HG03439 (cell line): ENCODE results near the gene CFAP92.

Experiments used
- ATAC-seq: cut with Tn5 transposase; IDR thresholded peaks from one replicate; pipeline ENCODE4 v1.9.1; 2021; ENCODE audit warnings: mild to moderate bottlenecking, moderate library complexity; ENCODE audit not compliant: unreplicated experiment

Gene CFAP92, protein sequence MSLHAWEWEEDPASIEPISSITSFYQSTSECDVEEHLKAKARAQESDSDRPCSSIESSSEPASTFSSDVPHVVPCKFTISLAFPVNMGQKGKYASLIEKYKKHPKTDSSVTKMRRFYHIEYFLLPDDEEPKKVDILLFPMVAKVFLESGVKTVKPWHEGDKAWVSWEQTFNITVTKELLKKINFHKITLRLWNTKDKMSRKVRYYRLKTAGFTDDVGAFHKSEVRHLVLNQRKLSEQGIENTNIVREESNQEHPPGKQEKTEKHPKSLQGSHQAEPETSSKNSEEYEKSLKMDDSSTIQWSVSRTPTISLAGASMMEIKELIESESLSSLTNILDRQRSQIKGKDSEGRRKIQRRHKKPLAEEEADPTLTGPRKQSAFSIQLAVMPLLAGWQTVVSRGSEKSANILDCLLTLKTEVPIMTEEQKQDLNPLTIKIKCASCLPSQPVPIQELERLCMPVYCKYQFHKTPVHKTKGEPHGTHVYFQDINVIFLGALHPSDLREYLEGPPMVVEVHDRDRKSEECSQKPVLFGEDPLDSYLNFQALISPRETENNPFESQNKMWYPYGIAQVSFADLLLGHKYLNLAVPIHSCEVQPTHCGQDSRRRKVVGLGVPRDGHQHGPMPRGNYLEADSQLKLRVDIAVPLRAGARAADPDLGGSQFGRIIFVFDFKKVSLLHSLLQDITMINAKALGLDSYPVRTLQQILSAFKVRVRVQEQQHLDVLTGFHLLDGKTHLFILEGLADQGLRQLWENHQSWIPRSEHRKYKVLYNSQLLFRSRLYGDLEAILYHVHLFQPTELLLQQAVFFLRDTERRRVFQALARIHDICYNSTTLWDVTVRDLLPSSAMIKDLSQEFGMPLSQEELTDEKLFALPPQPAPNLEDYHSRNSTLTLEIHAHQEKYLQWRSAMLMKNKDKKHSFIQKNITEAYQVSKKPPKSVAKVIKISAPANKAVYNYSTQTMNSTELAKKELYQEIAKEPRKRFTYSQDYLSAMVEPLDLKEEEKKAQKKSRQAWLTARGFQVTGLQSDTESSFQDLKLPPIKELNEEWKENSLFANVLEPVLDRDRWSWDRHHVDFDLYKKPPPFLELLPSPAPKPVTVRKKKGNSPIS

GRCh38 chr3:128993461-128994172 lies at the start of gene CFAP92:
Gene CFAP92 (minus strand): TSS chr3:128994076. CDS start chr3:128993304, 772 bp downstream.
- ATAC-seq: peak; percentile 74

DNA sequence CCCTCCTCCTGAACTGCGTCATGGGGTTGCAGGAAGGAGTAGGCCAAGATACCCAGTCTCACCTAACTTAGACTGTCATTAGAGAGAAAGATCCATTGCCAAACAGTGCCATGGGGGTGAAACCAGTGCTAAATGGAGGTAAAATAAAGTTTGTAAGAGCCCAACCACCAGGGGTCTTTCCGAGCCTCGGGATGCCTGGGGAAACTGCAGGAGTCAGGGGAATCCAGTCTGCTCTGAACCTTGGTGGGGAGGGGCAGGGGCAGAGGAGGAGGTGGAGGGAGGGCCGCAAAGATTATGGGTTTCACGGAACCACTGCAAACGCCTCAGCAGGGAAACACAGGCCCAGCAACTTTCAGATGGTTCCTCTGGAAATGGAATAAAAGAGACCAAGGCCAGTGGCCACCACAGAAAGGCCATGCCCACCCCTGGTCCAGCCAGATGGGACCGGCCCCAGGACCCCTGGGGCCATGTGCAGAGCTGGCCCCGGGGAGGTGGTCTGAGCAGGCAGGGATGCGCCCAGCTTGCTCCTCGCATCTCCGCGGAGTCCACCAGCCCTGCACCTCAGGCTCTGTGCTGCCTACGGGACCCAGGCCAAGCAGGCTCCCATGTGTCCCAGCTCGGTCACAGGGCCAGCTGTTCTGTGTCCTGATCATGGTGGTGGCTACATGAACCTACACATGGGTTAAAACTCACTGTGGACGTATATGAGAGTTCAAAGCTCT lies 46.9 kb upstream of the CFAP92 start:
- ATAC-seq: no peak

GRCh38 chr3:129040039-129040336 lies 46.1 kb upstream of the CFAP92 start:
- ATAC-seq: no peak

- no peak for ATAC-seq
These were observed 45.6 kb upstream of the CFAP92 start for GRCh38 chr3:129039271-129040038.

DNA sequence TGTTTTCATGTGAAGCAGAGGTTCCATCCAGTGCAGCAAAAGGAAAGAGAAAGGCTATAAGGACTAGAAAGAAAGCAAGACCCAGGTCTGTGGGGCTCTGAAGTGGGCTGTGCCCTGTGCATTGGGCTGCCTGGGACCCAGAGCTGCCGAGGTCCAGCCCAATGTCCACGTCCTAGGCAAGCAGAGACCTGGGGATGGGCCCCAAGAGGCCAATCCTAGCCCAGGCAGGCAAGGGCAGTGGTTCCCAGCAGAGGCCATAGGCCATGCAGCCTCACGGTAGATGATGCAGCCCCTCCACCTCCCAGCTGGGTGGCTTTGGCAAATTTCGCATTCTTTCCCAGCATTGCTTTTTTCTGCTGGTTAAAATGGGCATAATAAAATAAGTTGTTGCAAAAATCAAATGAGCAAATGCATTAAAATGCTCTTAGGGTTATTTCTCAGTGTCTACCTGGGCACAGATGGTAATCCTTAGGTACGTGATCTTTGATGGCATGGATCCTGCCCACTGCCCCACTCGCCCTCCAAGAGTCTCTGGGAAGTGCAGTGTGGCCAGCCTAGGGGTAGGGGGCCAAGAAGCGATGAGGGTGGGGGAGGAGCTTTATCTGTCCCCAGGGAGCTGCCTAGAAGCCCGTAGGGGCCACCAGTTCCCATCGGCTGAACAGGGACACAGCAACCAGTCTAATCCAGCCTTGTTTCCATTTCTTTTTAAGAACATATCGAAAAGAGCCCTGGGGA lies 44.4 kb upstream of the CFAP92 start:
- ATAC-seq: no peak

DNA sequence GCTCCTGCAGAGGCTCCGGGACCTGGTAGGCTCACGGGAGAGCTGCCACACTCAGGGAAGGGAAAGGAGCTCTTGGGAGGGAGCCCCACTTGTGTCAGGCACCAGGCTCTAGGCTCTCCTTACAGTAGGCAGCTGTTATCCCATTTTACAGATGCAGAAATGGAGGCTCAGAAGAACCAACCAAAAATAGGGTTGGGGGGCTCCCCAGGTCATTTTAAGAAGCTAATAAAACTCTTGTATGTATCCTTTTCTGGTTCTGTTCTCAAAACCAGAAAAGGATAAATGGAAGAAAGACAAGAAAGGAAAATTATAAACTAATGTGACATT lies 43.2 kb upstream of the CFAP92 start:
- ATAC-seq: no peak

- no peak for ATAC-seq
These were observed 42.6 kb upstream of the CFAP92 start for GRCh38 chr3:129036222-129037092.

- no peak for ATAC-seq
These were observed 41.7 kb upstream of the CFAP92 start for GRCh38 chr3:129035360-129036221.

- ATAC-seq: no peak
These were observed 40.8 kb upstream of the CFAP92 start for GRCh38 chr3:129034642-129035041.

GRCh38 chr3:129033633-129034321 lies 39.9 kb upstream of the CFAP92 start:
- no peak for ATAC-seq

- ATAC-seq: no peak
These were observed 39.3 kb upstream of the CFAP92 start for GRCh38 chr3:129033151-129033550.

DNA sequence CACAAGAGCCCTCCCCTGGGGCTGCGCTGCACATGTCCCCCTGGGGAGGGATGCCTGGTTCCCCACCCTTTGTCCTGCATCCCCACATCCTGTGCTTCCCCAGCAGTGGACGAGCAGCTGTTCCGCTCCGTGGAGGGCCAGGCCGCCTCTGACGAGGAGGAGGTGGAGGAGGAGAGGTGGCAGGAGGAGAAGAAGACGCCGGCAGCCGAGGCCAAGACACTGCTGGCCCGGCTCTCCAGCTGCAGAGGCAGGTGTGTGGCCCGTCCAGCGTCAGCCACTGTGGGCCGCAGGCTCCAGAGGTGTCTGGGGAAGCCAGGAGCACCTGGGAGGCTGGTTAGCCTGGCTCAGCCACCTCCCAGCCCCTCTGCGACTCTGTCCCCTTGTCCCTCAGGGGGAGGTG lies 38.8 kb upstream of the CFAP92 start:
- no peak for ATAC-seq

GRCh38 chr3:129031476-129032215 lies 37.8 kb upstream of the CFAP92 start:
- no peak for ATAC-seq

DNA sequence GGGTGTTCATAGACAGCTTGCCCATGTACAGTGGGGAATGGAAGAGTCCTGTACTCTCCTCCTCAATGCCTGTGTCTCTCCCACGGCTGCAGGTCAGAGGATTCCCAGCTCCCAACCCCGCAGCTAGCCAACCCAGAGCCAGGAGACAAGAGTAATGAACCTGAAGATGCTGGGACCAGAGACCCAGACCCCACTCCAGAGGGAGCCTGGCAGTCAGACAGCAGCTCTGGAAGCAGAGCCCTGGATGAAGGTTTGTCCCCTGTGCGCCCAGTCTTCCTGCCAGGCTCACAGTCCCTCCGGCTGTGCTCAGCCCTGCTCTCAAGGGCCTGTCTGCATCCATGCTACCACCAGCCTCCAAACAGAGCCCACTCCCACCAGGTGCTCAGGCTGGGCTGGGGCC lies 36.7 kb upstream of the CFAP92 start:
- ATAC-seq: no peak

- no peak for ATAC-seq
These were observed 35.0 kb upstream of the CFAP92 start for GRCh38 chr3:129028866-129029265.

- no peak for ATAC-seq
These were observed 33.6 kb upstream of the CFAP92 start for GRCh38 chr3:129027544-129027880.
